GM23248 (cell line): ENCODE data around the gene SLC7A11. TPM values are rescaled to one million over a fixed set of nuclear protein-coding genes. Genes with fewer than 3 reads are reported as not detected.

ENCODE experiments used
- DNase-seq: peaks from one replicate; pipeline ENCODE4 v3.0.0-alpha.2; 2015
- H2AFZ ChIP-seq: fragments of 200-600 bp; sonication (generic); 2 replicates; pipeline ENCODE4 v1.6.1; 2016; ENCODE audit warnings: antibody characterized with exemption
- H3F3A ChIP-seq: fragments of 200-600 bp; sonication (generic); 2 replicates; pipeline ENCODE4 v1.6.1; 2016; ENCODE audit warnings: mild to moderate bottlenecking, antibody characterized with exemption, mixed run types; ENCODE audit not compliant: insufficient read depth
- H3K27ac ChIP-seq: fragments of 200-600 bp; sonication (generic); 2 replicates; pipeline ENCODE4 v1.5.1; 2016; ENCODE audit warnings: mild to moderate bottlenecking
- H3K27me3 ChIP-seq: fragments of 200-600 bp; sonication (generic); replicated peaks from 2 replicates; pipeline ENCODE4 v1.6.1; 2016; ENCODE audit warnings: mild to moderate bottlenecking; ENCODE audit not compliant: insufficient read depth
- H3K36me3 ChIP-seq: fragments of 200-600 bp; sonication (generic); 2 replicates; pipeline ENCODE4 v1.6.1; 2016; ENCODE audit warnings: low read depth, mild to moderate bottlenecking
- H3K4me1 ChIP-seq: fragments of 200-600 bp; sonication (generic); 2 replicates; pipeline ENCODE4 v1.6.1; 2016; ENCODE audit warnings: mild to moderate bottlenecking; ENCODE audit not compliant: insufficient read depth
- H3K4me2 ChIP-seq: fragments of 200-600 bp; sonication (generic); one replicate; pipeline ENCODE4 v1.6.1; 2016; ENCODE audit warnings: mild to moderate bottlenecking; ENCODE audit not compliant: unreplicated experiment
- H3K4me3 ChIP-seq: fragments of 200-600 bp; sonication (generic); 2 replicates; pipeline ENCODE4 v1.5.1; 2016; ENCODE audit warnings: mild to moderate bottlenecking
- H3K79me2 ChIP-seq: fragments of 200-600 bp; sonication (generic); 2 replicates; pipeline ENCODE4 v1.6.1; 2016; ENCODE audit warnings: mild to moderate bottlenecking; ENCODE audit not compliant: insufficient read depth
- H3K9ac ChIP-seq: fragments of 200-600 bp; sonication (generic); 2 replicates; pipeline ENCODE4 v1.6.1; 2016; ENCODE audit warnings: mild to moderate bottlenecking
- H3K9me2 ChIP-seq: fragments of 200-600 bp; sonication (generic); 2 replicates; pipeline ENCODE4 v1.6.1; 2016; ENCODE audit warnings: mixed run types, mild to moderate bottlenecking, moderate library complexity; ENCODE audit not compliant: insufficient read depth
- H3K9me3 ChIP-seq: fragments of 200-600 bp; sonication (generic); one replicate; pipeline ENCODE4 v1.6.1; 2017; ENCODE audit warnings: low read depth
- H4K20me1 ChIP-seq: fragments of 200-600 bp; sonication (generic); 2 replicates; pipeline ENCODE4 v1.6.0; 2016; ENCODE audit not compliant: insufficient read depth
- EZH2 ChIP-seq: fragments of 200-600 bp; sonication (generic); IDR thresholded peaks from 2 replicates; pipeline ENCODE4 v1.6.1; 2018; ENCODE audit warnings: antibody characterized with exemption, mild to moderate bottlenecking; ENCODE audit not compliant: insufficient read depth, poor library complexity, severe bottlenecking
- EZH2phosphoT487 ChIP-seq: fragments of 200-600 bp; sonication (generic); IDR thresholded peaks from 2 replicates; pipeline ENCODE4 v1.6.1; 2018; ENCODE audit warnings: antibody characterized with exemption, moderate library complexity, mild to moderate bottlenecking, low read depth; ENCODE audit not compliant: insufficient read depth
- WGBS, 2 experiments: methylation state at CpG; one replicate each; pipeline ENCODE4 v1.1.6; 2015 to 2017; ENCODE audit warnings: low lambda C conversion rate in 2 of 2, low coverage in 1 of 2; ENCODE audit errors: missing lambda C conversion rate in 2 of 2; 5-methylcytosine and 5-hydroxymethylcytosine counted together
- in situ Hi-C: fragments of 300-500 bp; cut with MboI; formaldehyde crosslinking; loops from 2 replicates; pipeline ENCODE4 v1.15.0; 2020
- polyA plus RNA-seq: library from polyadenylated mRNA; unstranded; fragments of >200 nt; fragmentation: Nextera tagmentation; extraction: Ambion mirVana; gene quantifications from 2 replicates; pipeline ENCODE4 v1.2.1, GENCODE V29; 2016
- total RNA-seq: library from RNA; depleted of rRNA; stranded (reverse); fragments of >200 nt; shearing (Covaris generic); gene quantifications from 2 replicates; pipeline ENCODE4 v1.2.3, GENCODE V29; 2014

Gene SLC7A11
- total and polyA plus RNA-seq, 2 experiments from 2014 or later = 19.6 to 72.3 TPM

GRCh38 chr4:138247643-138248042 lies 5.5 kb upstream of the SLC7A11 start:
- peak overlapping the region; percentile 82 for H2AFZ ChIP-seq
- H4K20me1 ChIP-seq = no peaks in the 10 kb centered on the region
- H3K4me3 ChIP-seq = no peak overlapping the region
- in situ Hi-C loops = no loop called here
- peaks cover 34% of the 10 kb centered on the region for H3K4me1 ChIP-seq
- H3K9me3 ChIP-seq = no peaks in the 10 kb centered on the region
- peak overlapping the region; percentile 1 for H3K4me2 ChIP-seq
- H3K9ac ChIP-seq = no peak overlapping the region
- no peaks in the 10 kb centered on the region for H3K9me2 ChIP-seq
- H3K27ac ChIP-seq = 0 out of 2 replicates have a peak overlapping the region, but pooled peaks have one; percentile 3
- WGBS, 2 experiments = 95 to 96% methylated on average over 3 of the region's 3 CpGs
- H3K27me3 ChIP-seq = no peaks in the 10 kb centered on the region
- no peaks in the 10 kb centered on the region for H3K36me3 ChIP-seq
- DNase-seq = no peak
- no peak for TF ChIP-seq EZH2phosphoT487
- no peak for TF ChIP-seq EZH2
- peaks cover 6% of the 10 kb centered on the region; the same call in 1 of the 2 replicates for H3F3A ChIP-seq
- no peaks in the 10 kb centered on the region for H3K79me2 ChIP-seq

- H3K9me2 ChIP-seq = no peaks in the 10 kb centered on the region
- peaks cover 36% of the 10 kb centered on the region for H3F3A ChIP-seq
- peak overlapping the region; percentile 60; the same call in 1 of the 2 replicates for H2AFZ ChIP-seq
- H3K9ac ChIP-seq = peak overlapping the region; percentile 95
- no peaks in the 10 kb centered on the region for H3K9me3 ChIP-seq
- 99 to 100% methylated on average over 3 of the region's 3 CpGs for WGBS, 2 experiments
- no peak for TF ChIP-seq EZH2
- TF ChIP-seq EZH2phosphoT487 = no peak
- in situ Hi-C loops = no loop called here
- H4K20me1 ChIP-seq = no peaks in the 10 kb centered on the region
- no peaks in the 10 kb centered on the region for H3K27me3 ChIP-seq
- peaks cover 19% of the 10 kb centered on the region for H3K4me1 ChIP-seq
- peak overlapping the region; percentile 89 for H3K4me2 ChIP-seq
- H3K4me3 ChIP-seq = no peak overlapping the region
- H3K27ac ChIP-seq = peak overlapping the region; percentile 98
- H3K79me2 ChIP-seq = peaks cover 30% of the 10 kb centered on the region
- H3K36me3 ChIP-seq = no peaks in the 10 kb centered on the region
- no peak for DNase-seq
These were observed 1.2 kb upstream of the SLC7A11 start for GRCh38 chr4:138243369-138243768.

- H3K9ac ChIP-seq = peak overlapping the region; percentile 95
- H3K79me2 ChIP-seq = peaks cover 36% of the 10 kb centered on the region
- peak overlapping the region; percentile 51 for H2AFZ ChIP-seq
- H3K4me2 ChIP-seq = peak overlapping the region; percentile 89
- 29 to 39% methylated on average over 1 of the region's 1 CpG for WGBS, 2 experiments
- H3K4me1 ChIP-seq = peaks cover 24% of the 10 kb centered on the region
- TF ChIP-seq EZH2 = no peak
- TF ChIP-seq EZH2phosphoT487 = no peak
- DNase-seq = peak; percentile 55
- H3K27me3 ChIP-seq = no peaks in the 10 kb centered on the region
- in situ Hi-C loops = no loop called here
- H3F3A ChIP-seq = peaks cover 36% of the 10 kb centered on the region
- H4K20me1 ChIP-seq = no peaks in the 10 kb centered on the region
- H3K9me3 ChIP-seq = no peaks in the 10 kb centered on the region
- no peaks in the 10 kb centered on the region for H3K9me2 ChIP-seq
- H3K4me3 ChIP-seq = peak overlapping the region; percentile 81
- H3K36me3 ChIP-seq = no peaks in the 10 kb centered on the region
- peak overlapping the region; percentile 98 for H3K27ac ChIP-seq
These were observed 646 bp upstream of the SLC7A11 start for GRCh38 chr4:138242834-138243156.

- H3K9ac ChIP-seq = peak overlapping the region; percentile 95
- H3K36me3 ChIP-seq = no peaks in the 10 kb centered on the region
- TF ChIP-seq EZH2 = no peak
- no peak for TF ChIP-seq EZH2phosphoT487
- H3K27me3 ChIP-seq = no peaks in the 10 kb centered on the region
- 10 to 15% methylated on average over 12 to 13 of the region's 13 CpGs for WGBS, 2 experiments
- DNase-seq = peak; percentile 71
- H3K9me2 ChIP-seq = no peaks in the 10 kb centered on the region
- H3K79me2 ChIP-seq = peaks cover 47% of the 10 kb centered on the region
- H3F3A ChIP-seq = peaks cover 38% of the 10 kb centered on the region
- peaks cover 20% of the 10 kb centered on the region for H3K4me1 ChIP-seq
- H3K4me3 ChIP-seq = peak overlapping the region; percentile 81
- H4K20me1 ChIP-seq = no peaks in the 10 kb centered on the region
- in situ Hi-C loops = no loop called here
- peak overlapping the region; percentile 54 for H2AFZ ChIP-seq
- H3K9me3 ChIP-seq = no peaks in the 10 kb centered on the region
- peak overlapping the region; percentile 89 for H3K4me2 ChIP-seq
- H3K27ac ChIP-seq = peak overlapping the region; percentile 98
These were observed 671 bp downstream of the SLC7A11 start for GRCh38 chr4:138241281-138242075.
